ENCODE data around the gene C11orf54.

- TF ChIP-seq CTCF (optimal IDR thresholded peaks at IDR 0.05 in 1 of 3, IDR thresholded peaks at IDR 0.05 in 1 of 3, conservative IDR thresholded peaks at IDR 0.05 in 1 of 3; ENCODE audit: extremely low read depth in 1 of 3, insufficient read depth in 2 of 3, low read length in 3 of 3), result no peak
- no peak for TF ChIP-seq EZH2 (IDR thresholded peaks at IDR 0.05; ENCODE audit: low read length)
Observed at GRCh38 chr11:93740031-93740729, 1.3 kb upstream of the C11orf54 start.

Data from keratinocyte (primary cell).